Mononuclear cell (primary cell): ENCODE measurements around the gene ABCA4. TPM values are rescaled to one million over a fixed set of nuclear protein-coding genes. Genes with fewer than 3 reads are reported as not detected.

ENCODE experiments used
- H3K27me3 ChIP-seq: 2 replicates; pipeline ENCODE4 v1.6.0; 2011; ENCODE audit warnings: low read length, control low read depth; ENCODE audit not compliant: insufficient read depth
- H3K4me1 ChIP-seq: 2 replicates; pipeline ENCODE4 v1.5.1; 2011; ENCODE audit warnings: mild to moderate bottlenecking, low read length, control low read depth; ENCODE audit not compliant: insufficient read depth
- H3K4me3 ChIP-seq: 2 replicates; pipeline ENCODE4 v1.5.1; 2011; ENCODE audit warnings: mild to moderate bottlenecking, low read length, moderate library complexity
- H3K9me3 ChIP-seq: 2 replicates; pipeline ENCODE4 v1.5.1; 2011; ENCODE audit warnings: low read depth, mild to moderate bottlenecking, control low read depth, low read length
- total RNA-seq: library from RNA; depleted of rRNA; stranded (reverse); fragments of >200 nt; gene quantifications from one replicate; pipeline ENCODE4 v1.2.3, GENCODE V29; 2012

ABCA4 gene
- total RNA-seq, 1 donor = not detected

- Histone ChIP-seq H3K4me3 (no peak overlapping the region), H3K4me1 (peaks cover 2% of the 10 kb centered on the region), H3K27me3 (peaks cover 11% of the 10 kb centered on the region), H3K9me3 (no peaks in the 10 kb centered on the region)
Measured at GRCh38 chr1:94087193-94087592, 33.8 kb downstream of the ABCA4 start.

- Histone ChIP-seq H3K4me1 (no peaks in the 10 kb centered on the region), H3K9me3 (no peaks in the 10 kb centered on the region), H3K27me3 (peaks cover 11% of the 10 kb centered on the region), H3K4me3 (no peak overlapping the region)
Measured at GRCh38 chr1:94084547-94084946, 36.4 kb downstream of the ABCA4 start.

- no peak overlapping the region for H3K4me3 ChIP-seq
- no peaks in the 10 kb centered on the region for H3K9me3 ChIP-seq
- peaks cover 11% of the 10 kb centered on the region for H3K27me3 ChIP-seq
- no peaks in the 10 kb centered on the region for H3K4me1 ChIP-seq
Measured at GRCh38 chr1:94084085-94084484, 36.9 kb downstream of the ABCA4 start.

GRCh38 chr1:94083681-94084080, 37.3 kb downstream of the ABCA4 start:
- Histone ChIP-seq H3K4me1 (no peaks in the 10 kb centered on the region), H3K4me3 (no peak overlapping the region), H3K9me3 (no peaks in the 10 kb centered on the region), H3K27me3 (peaks cover 11% of the 10 kb centered on the region)

- no peaks in the 10 kb centered on the region for H3K4me1 ChIP-seq
- H3K27me3 ChIP-seq = peaks cover 11% of the 10 kb centered on the region
- H3K9me3 ChIP-seq = no peaks in the 10 kb centered on the region
- H3K4me3 ChIP-seq = no peak overlapping the region
Measured at GRCh38 chr1:94081566-94082344, 39.2 kb downstream of the ABCA4 start.

GRCh38 chr1:94079989-94080388, 41.0 kb downstream of the ABCA4 start:
- H3K4me1 ChIP-seq = no peaks in the 10 kb centered on the region
- H3K4me3 ChIP-seq = no peak overlapping the region
- H3K9me3 ChIP-seq = no peaks in the 10 kb centered on the region
- H3K27me3 ChIP-seq = peaks cover 6% of the 10 kb centered on the region

- no peak overlapping the region for H3K4me3 ChIP-seq
Measured at GRCh38 chr1:94079080-94079940, 41.6 kb downstream of the ABCA4 start.

GRCh38 chr1:94072840-94073522, 48.0 kb downstream of the ABCA4 start:
- Histone ChIP-seq H3K4me3 (no peak overlapping the region), H3K27me3 (no peaks in the 10 kb centered on the region), H3K4me1 (peaks cover 6% of the 10 kb centered on the region)

More at GRCh38 chr1:94079080-94079940, 41.6 kb downstream of the ABCA4 start:
- Histone ChIP-seq H3K9me3 (no peaks in the 10 kb centered on the region), H3K27me3 (peaks cover 2% of the 10 kb centered on the region), H3K4me1 (no peaks in the 10 kb centered on the region)

GRCh38 chr1:94071976-94072375, 49.0 kb downstream of the ABCA4 start:
- Histone ChIP-seq H3K9me3 (no peaks in the 10 kb centered on the region), H3K27me3 (no peaks in the 10 kb centered on the region), H3K4me3 (no peak overlapping the region), H3K4me1 (peaks cover 6% of the 10 kb centered on the region)

More at GRCh38 chr1:94072840-94073522, 48.0 kb downstream of the ABCA4 start:
- H3K9me3 ChIP-seq = no peaks in the 10 kb centered on the region

GRCh38 chr1:94071391-94071790, 49.6 kb downstream of the ABCA4 start:
- Histone ChIP-seq H3K9me3 (no peaks in the 10 kb centered on the region), H3K27me3 (no peaks in the 10 kb centered on the region), H3K4me1 (peaks cover 6% of the 10 kb centered on the region), H3K4me3 (no peak overlapping the region)

GRCh38 chr1:94070865-94071264, 50.1 kb downstream of the ABCA4 start:
- Histone ChIP-seq H3K9me3 (no peaks in the 10 kb centered on the region), H3K4me3 (no peak overlapping the region), H3K27me3 (no peaks in the 10 kb centered on the region), H3K4me1 (peaks cover 6% of the 10 kb centered on the region)

- no peak overlapping the region for H3K4me3 ChIP-seq
- peaks cover 6% of the 10 kb centered on the region for H3K4me1 ChIP-seq
- H3K9me3 ChIP-seq = no peaks in the 10 kb centered on the region
- H3K27me3 ChIP-seq = no peaks in the 10 kb centered on the region
Measured at GRCh38 chr1:94069919-94070285, 51.0 kb downstream of the ABCA4 start.

- no peaks in the 10 kb centered on the region for H3K27me3 ChIP-seq
Measured at GRCh38 chr1:94068999-94069918, 51.7 kb downstream of the ABCA4 start.

More at GRCh38 chr1:94068999-94069918, 51.7 kb downstream of the ABCA4 start:
- no peaks in the 10 kb centered on the region for H3K9me3 ChIP-seq
- H3K4me1 ChIP-seq = peaks cover 6% of the 10 kb centered on the region
- no peak overlapping the region for H3K4me3 ChIP-seq
